HG02571 (cell line): ENCODE data around the gene MXRA7.
"Not testable (repeated sequence)": the region's sequence is repeated elsewhere in the genome, so short reads cannot be mapped to it uniquely, and the experiment has no call there.

Experiments used
- ATAC-seq: cut with Tn5 transposase; IDR thresholded peaks from one replicate; pipeline ENCODE4 v1.9.1; 2021; ENCODE audit warnings: mild to moderate bottlenecking, moderate library complexity; ENCODE audit not compliant: unreplicated experiment

MXRA7 gene, protein sequence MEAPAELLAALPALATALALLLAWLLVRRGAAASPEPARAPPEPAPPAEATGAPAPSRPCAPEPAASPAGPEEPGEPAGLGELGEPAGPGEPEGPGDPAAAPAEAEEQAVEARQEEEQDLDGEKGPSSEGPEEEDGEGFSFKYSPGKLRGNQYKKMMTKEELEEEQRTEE

DNA sequence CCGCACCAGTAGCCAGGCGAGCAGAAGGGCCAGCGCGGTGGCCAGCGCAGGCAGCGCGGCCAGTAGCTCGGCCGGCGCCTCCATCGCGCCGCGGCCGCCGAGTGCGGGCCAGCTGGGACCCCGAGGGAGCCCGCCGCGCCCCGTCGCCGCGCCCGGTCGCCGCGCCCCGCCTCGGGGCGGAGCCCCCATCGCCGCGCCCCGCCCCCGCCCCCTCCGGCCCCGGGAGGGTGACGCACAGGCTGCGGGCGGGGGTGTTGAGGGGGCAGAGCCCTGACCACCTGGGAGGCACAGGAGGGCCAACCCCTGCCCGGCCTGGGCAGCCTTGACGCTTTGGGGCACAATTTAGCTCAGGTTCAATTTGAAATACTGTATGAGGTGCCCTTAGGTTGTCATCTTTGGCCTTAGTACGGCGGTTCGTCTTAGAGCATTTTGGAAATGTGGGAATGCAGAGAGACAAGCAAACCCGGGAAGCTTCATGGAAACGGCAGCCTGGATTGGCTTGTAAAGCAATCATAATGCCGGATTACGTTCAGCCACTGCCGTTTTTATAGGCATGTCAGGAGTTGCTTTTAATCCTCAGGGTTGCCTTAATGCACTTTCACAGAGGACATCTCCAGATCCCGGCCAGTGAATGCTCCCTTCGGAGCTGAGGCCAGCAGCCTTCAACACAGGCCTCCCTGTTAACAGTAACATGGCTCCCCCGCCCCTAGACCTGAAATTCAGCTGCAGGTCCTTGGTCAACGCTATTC lies at the start of gene MXRA7:
TSS of gene MXRA7 (minus strand) at position 103 of the 749 bp plus-strand sequence. CDS start at position 84, 19 bp downstream.
- no peak for ATAC-seq

DNA sequence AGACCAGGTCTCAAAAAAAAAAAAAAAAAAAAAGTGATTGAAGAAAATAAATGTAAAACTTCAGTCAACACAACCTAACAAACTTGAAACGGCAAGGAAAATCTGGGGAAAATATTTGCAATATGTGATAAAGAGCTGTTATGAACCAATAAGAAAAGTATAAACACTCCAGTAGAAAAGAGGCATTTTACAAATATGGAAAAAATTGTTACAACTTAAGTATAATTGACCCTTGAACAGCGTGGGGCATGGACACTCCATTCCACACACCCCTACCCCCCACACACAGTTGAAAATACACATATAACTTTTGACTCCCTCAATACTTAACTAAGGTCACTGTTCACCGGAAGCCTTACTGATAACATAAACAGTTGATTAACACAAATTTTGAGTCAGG lies 47.8 kb upstream of the MXRA7 start:
- no peak for ATAC-seq

DNA sequence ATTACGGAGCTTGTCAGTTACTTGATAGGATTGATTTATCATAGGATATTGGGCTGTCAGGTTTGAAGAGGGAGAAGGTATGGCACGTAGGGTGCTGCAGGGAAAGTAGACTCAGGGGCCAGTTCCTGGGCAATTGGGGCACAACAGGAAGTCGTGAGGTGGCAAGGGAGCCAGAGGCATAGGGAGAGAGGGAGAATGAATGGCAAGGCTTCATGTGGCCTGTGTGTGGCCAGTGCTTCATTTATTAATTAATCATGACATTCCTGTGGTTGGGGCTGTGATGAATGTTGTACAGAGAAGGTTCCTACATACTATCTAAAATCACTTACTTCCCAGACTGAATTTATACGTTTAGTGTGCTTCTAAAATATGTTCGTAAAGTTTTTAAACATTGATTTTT lies 46.5 kb upstream of the MXRA7 start:
- ATAC-seq: no peak

DNA sequence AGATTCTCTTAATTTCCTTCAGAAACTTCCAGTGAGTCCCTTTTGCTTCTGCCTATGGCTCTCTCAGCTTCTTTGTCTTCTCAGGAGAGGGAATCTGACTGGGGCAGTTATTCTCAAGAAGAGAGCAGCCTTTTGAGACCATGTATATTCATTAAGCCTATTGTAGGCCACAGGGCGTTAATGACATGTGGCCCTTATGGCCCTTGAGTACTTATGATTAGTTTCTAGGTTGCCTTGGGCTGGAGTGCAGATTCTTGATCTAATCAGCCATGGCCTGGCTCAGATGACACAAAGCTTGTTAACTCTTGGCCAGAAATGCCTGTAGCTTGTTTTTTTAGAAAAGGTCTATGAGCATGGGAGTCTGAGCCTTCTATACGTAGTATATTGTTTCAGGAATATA lies 44.5 kb upstream of the MXRA7 start:
- no peak for ATAC-seq

DNA sequence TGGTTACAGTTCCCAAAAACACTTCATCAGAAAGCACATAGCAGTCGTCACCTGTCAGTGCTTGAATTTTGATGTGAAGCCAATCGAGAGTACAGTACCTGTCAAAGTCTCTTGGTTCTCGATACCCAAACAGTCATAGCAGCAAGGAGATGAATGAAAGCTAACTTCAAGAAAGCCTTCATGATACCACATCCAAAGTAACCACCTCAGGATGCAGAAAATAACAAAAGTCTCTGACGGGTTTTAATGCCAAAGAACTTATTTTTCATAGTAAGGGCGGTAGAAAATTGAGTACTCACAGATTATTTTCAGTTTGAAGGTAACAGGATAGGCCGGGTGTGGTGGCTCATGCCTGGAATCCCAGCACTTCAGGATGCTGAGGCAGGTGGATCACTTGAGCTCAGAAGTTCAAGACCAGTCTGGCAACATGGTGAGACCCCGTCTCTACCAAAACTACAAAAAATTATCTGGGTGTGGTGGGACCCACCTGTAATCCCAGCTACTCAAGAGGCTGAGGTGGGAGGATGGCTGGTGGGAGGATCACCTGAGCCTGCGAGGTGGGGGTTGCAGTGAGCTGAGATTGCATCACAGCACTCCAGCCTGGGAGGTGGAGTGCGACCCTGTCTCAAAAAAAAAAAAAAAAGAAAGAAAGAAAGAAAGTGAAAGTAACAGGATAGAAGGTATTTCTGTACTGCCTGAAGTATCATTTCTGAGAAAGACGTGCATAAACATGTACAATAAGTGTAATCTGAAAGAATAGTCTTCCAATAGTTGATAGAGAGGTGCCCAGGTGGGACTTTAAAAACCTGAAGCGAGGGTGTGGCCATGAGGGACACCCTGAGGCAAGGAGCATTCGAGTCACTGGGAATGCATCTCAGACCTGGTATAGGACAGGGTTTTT lies 42.5 kb upstream of the MXRA7 start:
- ATAC-seq: no peak

DNA sequence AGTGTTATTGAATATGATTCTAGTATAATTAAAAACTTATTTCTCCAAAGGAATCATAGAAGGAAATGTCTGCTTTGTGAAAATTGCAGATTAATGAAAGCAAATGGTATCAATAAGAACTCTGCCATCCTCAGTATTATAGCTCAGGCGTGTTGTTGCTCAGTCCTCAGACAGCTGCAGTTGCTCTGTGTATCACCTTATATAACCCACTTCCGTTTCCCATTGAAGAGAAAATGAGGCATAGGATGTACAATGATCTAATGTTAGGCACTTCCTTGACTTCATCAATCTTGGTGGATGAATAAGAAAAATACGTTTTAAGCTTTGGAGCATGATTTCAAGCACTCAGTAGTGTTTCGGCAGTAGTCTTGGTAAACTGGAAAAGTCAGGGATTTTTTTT lies 41.2 kb upstream of the MXRA7 start:
- ATAC-seq: no peak

DNA sequence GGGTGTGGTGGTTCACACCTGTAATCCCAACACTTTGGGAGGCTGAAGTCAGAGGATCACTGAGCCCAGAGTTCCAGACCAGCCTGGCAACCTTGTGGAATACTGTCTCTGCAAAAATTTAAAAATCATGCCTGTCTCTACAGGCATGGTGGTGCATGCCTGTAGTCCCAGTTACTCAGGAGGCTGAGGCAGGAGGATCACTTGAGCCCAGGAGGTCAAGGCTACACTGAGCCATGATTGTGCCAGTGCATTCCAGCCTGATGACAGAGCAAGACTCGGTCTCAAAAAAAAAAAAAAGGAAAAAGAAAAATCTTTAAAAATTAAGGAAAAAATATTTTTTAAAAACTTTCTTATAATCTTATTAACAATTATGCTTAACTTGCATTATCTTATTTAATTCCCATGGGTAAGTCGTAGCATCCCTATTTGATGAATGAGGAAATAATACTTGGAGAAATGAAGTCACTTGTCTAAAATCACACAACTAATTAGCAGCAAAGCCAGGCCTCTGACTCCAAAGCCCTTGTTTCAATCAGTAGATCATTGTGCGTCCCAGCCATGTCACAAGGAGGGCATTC lies 40.7 kb upstream of the MXRA7 start:
- ATAC-seq: no peak

DNA sequence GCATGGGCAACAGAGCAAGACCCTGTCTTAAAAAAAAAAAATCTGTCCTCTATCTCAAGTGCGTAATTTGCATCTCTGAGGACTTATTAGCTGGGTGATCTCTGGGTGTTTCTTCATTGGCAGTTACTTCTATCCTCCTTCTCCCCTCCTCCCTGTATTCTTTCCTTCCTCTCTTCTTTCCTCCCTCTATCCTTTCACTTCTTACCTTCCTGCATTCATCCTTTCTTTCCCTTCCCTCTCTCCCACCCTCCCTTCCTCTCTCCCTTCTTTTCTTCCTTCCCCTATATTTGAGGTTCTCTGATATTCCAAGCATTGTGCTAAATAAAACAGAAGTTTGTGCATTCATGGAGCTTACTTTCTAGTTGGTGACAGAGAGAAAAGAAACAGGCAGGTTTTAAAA lies 37.9 kb upstream of the MXRA7 start:
- ATAC-seq: no peak

DNA sequence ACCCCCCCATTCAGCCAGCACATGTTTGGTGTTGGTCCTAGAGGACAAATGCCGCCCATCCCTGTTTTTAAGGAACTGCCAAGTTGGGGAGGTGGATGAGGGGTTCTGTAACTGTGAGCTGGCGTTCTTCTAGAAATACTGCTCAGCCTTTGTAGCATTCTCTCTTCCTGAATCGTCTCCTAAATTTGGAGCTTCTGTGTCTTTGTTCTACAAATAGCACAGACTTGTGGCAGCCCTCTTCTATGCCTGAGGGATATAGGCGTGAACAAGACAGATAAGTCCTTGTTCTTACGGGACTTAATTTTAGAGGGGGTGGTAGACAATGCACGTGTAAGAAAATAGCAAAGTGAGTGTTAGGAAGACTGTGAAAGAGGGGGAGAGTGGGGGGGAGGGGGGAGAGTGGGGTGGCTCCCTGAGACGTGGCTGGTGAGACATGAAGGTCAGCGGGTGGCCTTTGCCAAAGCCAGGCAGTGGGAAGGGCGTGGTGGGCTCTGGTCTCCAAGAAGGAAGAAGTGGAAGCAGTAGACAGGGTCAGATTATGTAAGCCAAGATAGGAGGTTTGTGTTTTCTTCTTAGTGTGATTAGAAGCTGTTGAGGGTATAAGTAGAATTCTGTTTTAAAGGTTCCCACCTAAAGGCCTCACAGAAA lies 37.1 kb upstream of the MXRA7 start:
- no peak for ATAC-seq

DNA sequence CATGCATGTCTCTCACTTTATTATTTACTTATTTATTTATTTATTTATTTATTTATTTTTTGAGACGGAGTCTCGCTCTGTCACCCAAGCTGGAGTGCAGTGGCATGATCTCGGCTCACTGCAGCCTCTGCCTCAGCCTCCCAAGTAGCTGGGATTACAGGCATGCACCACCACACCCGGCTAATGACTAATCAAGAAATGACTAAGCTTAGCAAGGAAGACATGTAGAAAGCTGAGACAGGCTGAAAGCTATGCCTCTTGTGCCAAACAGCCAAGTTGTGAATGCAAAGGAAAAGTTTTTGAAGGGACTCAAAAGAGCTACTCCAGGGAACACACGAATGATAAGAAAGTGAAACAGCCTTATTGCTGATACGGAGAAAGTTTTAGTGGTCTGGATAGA lies 35.0 kb upstream of the MXRA7 start:
- ATAC-seq: not testable (repeated sequence)

DNA sequence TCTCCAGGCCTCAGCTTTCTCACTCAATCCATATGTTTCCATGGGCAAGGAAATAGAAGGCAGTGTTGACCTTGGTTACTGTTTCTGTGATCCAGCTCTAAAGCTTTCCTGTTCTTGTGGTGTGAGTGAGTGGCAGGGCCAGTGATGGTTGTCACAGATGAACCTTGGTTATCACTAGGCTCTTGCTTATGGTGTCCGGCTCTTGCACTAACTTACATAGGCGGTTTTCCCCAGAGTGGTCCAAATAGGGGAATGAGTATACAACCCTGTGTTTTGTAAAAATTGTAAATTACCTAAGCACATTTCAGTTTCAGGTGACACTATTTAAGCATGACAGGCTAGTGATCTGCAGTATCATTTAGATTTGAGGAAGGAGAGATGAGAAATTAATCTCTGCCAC lies 34.0 kb upstream of the MXRA7 start:
- ATAC-seq: no peak

DNA sequence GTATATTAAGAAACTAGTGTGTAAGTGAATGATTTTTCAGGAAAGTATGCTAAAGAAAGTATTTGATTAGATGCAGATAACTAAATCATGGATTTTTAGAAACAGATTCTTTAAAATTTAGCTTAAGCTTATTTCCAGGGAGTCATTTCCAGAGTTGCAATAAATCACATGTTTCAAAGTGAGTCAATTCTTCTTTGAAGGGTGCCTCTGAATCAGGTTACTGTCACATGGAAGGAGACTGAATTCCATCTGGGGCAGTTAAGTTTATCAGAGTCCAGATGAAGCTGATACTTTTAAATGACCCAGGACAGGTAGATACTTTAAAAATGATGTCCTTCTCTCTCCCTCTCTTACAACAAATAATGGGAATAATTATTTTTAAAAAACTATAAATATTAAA lies 32.2 kb upstream of the MXRA7 start:
- no peak for ATAC-seq

DNA sequence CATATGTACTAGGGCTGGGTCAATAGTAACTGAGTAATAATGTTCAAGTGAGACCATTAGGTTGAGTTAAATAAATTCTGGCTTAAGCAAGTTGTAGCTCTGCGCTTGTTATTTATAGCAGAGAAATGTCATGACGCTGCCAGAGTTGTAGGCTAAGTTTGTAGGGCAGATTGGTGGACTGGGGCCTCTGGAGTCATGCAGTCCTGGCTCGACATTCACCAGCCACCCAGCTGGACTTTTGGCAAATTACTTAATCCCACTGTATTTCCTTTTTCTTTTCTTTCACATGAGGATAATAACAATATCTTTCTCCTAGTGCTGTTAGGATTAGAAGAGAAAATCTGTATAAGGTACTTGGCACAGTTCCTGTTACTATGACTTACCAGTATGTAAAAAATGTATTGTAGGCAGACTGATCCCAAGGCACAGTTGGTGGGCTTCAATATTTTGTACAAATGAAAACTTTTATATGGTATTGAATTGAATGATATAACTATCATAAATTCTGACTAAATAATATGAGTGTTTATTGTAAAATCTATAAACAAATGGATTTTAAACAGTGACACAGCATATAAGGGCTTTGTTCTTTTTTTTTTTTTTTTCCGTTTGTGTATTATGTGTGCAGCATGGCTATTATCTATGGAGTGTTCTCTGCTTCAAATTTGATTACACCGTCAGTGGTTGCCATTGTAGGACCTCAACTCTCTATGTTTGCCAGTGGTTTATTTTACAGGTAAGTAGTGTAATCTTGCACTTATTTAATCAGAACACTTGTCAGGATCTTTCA lies 29.8 kb upstream of the MXRA7 start:
- ATAC-seq: no peak

DNA sequence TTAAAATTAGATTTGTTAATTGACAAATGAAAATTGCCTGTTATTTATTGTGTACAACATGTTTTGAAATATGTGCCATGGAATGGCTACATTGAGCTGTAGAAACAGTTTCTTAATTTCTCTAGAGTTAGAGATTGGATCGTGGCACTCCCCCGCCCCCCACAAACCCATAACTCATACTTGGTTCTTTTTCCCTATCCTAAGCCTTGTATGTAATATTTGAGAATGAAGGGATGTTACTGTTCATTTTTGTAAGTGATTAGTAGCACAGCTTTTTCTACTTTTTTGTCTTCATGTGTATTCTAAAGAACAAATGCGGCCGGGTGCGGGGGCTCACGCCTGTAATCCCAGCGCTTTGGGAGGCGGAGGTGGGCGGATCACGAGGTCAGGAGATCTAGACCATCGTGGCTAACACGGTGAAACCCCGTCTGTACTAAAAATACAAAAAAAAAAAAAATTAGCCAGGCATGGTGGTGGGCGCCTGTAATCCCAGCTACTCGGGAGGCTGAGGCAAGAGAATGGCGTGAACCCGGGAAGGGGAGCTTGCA lies 28.9 kb upstream of the MXRA7 start:
- ATAC-seq: not testable (repeated sequence)

DNA sequence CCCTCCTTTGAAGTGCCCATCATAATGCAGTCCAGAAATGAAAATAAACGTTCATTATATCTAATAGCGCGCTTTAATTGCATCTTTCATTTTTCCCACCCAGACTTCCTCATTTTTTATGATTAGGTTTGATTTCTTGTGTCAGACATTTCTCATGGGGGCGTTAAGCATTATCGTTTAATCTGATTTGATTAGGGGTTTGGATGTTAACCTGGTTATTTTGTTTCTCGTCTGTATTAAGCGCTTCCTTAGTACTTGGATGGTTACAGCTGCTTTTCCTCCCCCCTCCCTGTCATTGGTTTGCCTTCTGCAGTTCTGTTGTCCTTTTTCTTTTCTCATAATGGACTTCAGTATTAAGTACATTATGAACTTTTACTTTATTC lies 27.7 kb upstream of the MXRA7 start:
- ATAC-seq: no peak

DNA sequence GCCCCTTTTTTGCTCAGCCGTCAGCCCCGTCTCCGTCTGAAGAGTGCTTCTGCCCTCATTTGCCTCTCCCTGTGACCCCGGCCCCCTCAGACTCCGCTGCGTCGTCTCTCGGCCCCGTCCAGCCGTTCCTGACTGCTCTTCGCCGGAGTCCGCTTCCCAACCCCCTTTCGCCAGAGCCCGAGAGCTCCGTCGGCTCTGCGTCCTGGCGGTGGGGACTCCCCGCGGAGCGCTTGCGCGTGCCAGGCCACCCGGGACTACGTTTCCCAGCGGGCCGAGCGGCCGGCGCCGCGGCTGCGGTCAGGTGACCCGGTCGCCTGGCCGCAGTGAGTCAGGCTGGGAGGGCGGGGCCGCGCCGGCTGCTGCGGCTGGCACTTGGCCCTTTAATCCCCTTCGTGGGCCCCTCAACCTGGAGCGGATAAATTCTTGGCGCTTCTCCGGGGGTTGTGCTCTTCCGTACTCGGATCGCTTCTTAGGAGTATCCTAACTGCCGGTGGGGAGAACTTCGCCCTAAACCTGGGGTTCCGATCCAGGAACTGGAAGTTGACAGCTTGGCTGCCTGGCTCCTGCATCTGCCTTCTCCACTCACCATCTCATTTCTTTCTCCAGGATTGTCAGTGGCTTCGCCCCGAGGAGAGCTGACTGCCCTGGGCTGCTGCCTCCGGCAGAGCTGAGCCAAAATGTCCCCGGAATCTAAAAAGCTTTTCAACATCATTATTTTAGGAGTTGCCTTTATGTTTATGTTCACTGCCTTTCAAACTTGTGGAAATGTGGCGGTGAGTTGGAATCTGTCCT lies 27.1 kb upstream of the MXRA7 start, which contains the start of gene MFSD11:
TSS of gene MFSD11 (plus strand) at position 444 of the 792 bp plus-strand sequence. CDS start at position 678, 234 bp downstream.
- ATAC-seq: peak; percentile 44

DNA sequence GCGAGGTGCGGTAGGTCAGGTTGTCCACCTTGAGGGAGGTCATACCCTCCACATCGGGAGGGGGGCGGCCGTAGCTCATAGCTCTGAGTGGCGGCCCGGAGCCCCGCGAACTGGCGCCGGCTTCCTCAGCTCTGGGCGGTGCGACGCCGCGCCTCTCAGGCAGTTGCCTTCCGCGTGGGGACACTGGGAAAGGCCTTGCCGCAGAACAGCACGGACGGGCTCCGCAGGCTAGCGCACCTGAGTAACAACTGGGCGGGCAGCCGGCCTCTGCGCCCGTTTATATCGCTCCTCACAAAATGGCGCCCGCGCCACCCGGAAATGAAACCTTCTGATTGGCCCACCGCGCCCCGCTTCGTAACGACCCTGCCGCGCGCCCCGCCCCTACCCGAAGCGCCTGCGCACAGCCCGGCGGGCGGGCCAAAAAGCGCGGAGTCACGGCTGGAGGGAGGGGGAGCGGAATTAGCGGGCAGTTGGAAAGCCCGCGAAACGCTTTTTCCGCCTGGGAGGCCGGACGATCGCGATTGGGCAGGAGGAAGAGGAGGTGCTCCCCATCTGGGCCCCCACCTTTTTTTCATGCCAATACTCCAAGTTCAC lies 26.4 kb upstream of the MXRA7 start, which contains the start of gene SRSF2:
TSS of gene SRSF2 (minus strand) at position 250 of the 594 bp plus-strand sequence. CDS start at position 79, 171 bp downstream.
- peak; percentile 67 for ATAC-seq

DNA sequence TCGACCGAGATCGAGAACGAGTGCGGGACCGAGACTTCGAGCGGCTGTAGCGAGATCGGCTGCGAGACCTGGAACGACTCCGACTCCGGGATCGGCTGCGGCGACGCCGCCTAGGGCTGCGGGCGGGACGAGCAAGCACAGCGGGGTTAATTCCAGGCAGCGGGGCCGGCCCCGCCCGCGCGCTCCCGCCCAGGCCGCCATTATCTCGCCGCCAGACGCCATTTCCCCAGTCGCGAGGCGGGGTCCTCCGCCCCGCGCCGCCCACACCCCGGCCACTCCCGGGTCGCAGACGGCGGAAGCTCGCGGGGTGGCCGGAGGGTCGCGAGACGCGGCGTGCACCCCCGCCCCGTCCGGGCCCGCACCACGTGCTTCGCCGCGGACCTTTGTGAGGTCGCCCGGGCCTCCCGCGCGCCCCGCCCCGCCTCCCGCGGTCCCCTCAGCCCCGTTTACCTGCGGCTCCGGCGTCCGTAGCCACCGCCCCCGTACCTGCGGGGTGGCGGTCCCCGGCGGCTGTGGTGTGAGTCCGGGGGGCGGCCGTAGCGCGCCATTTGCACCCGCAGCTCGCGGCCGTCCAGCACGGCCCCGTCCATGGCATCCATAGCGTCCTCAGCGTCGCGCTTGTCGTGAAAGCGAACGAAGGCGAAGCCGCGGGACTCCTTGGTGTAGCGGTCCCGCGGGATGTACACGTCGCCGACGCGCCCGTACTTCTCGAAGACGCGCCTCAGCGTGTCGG lies 25.8 kb upstream of the MXRA7 start:
- peak; percentile 5 for ATAC-seq
